RCC 7860 (cell line): ENCODE data around the gene PHF12.

Experiments
- DNase-seq: peaks from one replicate; pipeline ENCODE4 v3.0.0-alpha.2; 2015; ENCODE audit warnings: low spot score
- FAIRE-seq: peaks from 2 replicates; lab custom pipeline; 2012; peaks lifted over from hg19 to GRCh38; lab: Jason Lieb, UNC

PHF12 gene

DNA sequence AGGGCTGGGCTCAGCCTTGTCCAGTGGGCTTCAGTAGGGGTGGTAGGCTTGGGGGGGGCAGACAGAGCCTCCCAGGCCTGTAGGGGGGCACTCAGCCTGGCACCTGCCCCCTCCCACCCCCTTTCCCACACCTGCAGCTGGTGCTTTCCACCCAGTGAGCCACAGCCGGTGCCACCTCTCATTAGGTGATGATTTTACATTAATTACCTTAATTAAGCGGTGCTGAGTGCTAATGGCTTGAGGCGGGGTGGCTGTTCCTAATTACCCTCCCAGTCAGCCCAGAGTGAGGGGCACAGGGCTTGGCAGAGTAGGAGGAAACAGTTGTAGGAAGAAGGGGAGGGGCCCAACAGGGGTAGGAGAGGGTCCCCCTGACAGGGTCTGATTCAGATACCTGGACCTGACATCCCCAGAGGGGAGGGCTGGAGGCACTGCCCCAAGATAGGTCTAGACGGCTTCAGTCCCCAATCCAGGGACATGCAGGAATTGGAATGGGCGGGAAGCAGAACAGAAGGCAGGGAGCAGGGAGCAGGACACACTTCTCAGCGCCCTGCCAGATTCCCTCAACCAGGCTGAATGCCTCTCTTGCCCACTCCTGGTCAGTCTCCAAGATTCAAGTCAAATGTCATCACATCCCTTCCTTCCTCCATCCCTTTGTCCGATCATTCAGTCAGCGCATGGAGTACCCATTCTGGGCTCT is 26.5 kb upstream of the PHF12 start:
- no peak for DNase-seq
- FAIRE-seq, result no peak

DNA sequence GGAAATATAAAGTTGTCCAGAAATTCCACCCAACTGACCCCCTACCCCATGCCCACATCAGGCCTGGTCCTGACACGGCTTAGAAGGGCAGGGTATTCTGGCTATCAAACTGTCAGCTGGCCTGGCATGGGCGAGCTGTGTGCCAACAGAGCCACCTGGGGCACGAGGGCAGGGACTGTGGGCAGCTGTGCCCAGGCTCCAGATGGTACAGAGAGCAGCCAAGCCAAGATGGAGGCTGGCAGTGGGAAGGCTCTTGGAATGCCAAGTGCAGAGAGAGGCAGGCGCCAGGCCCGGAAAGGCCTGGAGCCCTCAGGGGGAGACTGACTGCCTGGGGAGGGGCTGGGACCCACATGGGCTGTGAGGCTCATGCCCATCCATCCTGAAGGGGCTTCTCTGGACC is 24.3 kb upstream of the PHF12 start:
- FAIRE-seq (no peak), DNase-seq (no peak)

DNA sequence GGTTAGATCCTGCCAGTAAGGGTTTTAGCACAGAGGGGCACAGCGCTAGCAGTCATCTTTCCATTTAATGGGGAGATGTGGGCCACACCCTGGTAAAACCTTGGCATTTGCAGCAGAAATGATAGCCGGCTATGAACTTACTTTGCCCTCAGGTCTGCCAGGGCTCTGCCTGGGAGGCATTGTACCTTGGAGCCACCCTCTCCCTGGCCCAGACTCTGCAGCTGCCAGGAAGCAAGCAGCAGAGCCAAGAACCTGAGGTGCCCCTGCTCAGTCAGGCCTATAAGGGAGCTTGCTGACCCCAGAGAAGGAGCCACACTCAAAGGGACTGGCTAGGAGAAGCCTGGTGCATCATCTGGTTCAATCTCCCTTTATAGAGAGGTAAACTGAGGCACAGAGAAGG is 23.7 kb upstream of the PHF12 start:
- no peak for FAIRE-seq
- DNase-seq, result no peak

DNA sequence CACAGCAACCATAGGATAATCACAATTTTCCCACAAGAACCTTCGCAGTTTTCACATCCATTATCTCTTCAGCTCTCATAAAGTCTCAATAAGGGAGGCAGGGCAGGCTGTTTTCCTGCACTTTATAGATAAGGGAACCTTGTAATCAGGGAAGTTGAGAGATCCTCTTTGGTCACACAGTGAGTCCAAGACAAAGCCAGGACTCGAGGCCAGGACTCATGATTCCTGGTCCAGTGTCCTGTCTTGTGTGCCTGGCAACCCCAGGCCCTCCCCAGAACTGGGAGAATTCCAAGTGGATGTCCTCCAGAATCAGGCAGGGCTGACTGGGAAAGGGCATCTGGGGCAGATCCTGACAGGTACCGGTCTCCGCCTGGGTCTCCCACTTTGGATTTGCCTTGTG is 23.1 kb upstream of the PHF12 start:
- DNase-seq (no peak), FAIRE-seq (no peak)

DNA sequence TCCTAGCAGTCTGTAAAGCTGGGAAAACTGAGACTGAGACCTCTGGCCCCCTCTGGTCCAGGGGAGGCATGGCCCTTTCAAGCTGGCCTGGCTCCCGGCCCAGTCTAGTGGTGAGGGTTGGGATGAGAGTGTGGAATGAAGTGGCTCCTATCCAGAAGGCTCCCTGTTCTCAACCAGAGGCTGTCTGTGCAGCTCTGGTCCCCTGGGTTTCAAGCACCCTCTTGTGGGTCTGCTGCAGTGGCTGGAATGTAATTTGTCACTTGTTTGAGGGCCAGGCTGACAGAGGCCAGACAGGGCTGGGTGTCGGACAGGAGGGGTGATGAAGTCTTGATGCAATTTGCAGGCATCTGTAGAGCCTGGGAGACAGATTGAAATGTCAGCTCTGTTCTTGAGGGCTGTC is 22.1 kb upstream of the PHF12 start:
- no peak for DNase-seq
- no peak for FAIRE-seq

DNA sequence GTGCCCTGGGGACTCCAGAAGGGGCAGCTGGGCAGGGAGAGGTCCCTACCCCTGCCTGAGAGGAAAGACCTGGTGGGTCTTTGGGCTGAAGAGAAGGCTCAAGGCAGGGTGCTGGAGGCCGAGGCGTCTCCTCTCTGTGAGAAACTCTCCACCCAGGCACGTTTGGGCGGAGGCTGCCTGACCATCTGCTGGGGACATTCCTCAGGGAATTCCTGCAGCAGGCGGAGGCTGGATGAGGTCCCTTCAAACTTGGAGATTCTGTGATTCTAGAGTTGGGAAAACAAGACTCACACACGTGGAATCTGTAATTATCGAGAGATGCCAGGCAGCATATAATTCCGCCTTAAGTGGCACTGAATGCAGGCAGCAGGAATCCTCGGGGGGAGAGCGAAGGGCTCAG is 21.1 kb upstream of the PHF12 start:
- no peak for DNase-seq
- no peak for FAIRE-seq

DNA sequence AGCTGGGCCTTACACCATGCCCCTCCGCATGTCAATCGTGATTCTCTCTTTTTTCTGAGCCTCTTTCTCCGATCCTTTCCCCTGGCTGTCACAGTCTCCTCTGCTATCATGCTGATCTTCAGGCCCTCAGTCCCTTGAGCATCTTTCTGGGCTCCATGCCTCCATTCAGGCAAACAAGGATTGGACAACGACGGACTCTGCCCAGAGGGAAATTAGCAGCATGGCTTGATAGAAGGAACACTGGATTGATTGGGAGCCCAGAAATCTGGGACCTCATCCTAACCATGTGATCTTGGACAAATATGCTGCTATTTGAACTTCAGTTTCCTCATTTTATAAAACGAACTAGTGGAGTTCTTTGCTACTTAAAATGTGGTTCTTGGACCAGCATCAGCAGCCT is 19.6 kb upstream of the PHF12 start:
- DNase-seq, result no peak
- no peak for FAIRE-seq

DNA sequence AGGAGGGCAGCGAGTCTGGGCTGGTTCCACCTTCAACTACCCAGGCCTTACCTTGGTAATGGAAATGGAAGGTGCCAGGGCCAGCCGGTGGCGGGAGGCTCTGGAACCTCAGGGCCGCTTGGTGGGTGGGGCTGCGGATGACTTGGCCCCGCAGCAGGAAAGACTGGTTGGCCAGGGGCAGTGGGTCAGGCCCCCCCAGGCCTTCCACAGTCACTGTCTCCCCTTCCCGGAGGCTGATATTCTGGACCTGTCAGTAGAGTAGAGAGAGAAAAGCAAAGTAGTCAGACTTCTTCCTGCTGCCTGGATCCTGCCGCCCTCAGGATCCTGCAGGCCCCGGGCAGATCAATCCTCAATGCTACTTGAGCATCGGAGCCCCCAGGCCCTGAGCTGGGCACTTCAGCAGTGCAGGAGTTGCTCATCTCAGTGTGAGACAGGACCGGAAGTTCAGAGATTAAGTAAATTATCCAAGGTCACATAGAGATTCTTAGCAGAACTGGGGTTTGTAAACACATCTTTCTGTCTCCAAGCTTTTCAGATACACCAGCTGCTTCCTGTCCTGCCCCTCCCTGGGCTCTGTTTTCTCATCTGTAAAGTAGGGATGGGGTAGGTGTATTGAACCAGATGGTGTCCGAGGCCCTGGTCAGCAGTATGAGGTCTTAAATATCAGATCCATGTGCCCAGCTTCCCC is 18.5 kb upstream of the PHF12 start:
- FAIRE-seq, result no peak
- DNase-seq, result no peak

DNA sequence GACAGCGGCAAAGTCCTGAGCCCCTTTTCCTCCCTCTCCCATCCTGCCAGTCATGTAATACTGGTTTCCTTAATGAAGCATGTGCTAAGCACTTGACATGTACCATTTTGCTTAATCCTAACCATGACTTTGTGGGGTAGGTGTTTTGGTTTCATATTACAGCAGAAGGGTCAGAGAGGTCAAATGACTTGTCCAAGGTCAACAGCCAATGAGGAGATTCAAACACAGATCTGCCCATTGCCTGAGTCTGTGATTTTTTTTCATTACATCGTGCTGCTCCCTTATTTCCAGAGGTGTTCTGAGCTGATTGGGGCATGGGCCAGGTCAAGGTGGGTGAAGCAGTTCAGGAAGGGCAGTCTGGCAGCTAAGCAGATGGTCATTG is 17.6 kb upstream of the PHF12 start:
- DNase-seq (no peak), FAIRE-seq (no peak)

DNA sequence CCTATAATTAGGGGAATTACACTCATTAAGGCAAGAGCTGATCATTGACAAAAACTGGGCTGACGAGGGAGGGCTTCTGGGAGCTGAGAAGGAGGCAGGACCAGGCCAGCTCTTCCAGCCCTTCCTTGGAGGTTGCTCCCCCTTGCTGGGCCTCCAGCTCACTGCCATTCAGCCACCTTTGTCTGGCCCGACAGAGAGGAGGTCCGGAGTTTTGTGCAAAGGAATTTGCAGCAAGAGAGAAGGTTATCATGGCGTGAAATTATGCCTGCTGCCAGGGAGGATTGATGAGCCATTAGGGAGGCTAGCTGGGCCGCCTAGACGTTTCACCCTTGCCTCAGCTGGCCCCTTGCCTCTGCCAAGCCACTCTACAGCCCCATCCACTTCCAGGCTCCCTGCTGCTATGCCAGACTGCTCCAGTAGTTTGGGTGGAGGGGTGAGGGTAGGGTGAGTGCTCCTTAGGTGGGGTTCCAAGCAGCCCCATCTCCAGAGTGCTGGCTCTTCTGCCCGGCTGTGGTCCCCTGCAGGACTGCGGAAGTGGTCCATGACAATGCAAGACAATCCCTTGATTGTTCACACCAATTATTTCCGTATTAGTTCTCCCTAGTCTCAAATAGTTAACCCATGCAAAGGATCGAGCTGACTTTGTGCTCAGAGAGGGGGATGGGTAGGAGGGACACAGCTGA is 17.1 kb upstream of the PHF12 start:
- no peak for FAIRE-seq
- DNase-seq, result no peak

DNA sequence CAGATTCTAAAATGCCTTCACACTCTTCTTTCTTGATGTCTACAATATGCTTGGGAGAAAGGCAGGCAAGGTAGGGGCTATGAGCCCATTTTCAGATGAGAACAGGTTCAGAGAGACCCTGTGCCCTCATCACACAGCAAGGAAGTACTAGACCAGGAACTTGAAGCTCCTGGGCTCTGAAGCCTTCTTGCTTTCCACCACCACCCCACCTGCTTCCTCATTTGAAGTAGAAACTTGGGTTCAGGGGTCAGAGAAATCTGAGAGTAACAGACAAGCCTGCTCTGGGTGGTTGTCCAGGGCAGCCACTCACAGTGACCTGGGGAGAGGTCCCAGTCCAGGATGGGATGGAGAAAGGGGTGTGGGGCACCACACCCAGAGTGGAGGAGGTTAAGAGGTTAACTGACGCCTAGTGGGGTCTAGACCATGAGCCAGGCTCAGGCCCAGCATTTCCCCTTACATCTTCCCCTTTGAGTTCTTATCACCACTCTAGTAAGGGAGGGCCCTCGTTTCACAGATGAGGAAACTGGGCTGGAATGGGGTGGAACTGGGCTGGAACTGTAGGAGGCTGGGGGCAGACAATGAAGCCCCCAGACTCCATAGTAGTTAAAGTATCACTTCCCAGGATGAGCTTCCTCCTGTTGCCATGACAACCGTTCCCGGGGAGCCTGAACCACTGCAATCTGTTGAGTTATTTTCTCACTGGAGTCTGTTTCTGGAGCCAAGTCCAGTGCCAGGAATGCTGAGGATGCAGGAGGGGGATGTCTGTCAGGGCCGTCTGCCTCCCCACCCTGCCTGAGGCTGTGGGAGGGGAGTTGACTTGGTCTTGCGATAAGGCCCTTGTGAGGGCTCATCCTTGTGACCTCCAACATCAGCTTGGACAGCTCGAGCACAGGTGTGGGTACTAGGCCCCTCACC is 16.2 kb upstream of the PHF12 start:
- DNase-seq (no peak), FAIRE-seq (no peak)

DNA sequence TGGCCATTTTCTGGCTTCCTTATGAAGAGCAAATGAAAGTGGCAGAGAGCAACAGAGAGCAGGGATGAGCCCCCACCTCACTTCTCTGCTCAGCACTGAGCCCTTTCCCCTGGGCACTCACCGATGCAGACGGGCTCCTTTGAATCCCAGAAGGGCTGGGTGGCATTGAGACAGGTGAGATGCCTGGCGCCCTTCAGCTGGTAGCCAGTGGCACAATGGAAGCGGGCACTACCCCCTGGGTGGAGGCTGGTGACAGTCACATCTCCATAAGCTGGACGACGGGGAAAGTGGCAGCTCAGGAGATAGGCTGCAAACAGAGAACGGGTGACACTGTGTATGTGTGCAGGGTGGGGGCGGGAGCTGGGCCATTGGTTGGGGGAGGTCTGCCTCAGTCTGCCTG is 12.5 kb upstream of the PHF12 start:
- FAIRE-seq (no peak), DNase-seq (no peak)

DNA sequence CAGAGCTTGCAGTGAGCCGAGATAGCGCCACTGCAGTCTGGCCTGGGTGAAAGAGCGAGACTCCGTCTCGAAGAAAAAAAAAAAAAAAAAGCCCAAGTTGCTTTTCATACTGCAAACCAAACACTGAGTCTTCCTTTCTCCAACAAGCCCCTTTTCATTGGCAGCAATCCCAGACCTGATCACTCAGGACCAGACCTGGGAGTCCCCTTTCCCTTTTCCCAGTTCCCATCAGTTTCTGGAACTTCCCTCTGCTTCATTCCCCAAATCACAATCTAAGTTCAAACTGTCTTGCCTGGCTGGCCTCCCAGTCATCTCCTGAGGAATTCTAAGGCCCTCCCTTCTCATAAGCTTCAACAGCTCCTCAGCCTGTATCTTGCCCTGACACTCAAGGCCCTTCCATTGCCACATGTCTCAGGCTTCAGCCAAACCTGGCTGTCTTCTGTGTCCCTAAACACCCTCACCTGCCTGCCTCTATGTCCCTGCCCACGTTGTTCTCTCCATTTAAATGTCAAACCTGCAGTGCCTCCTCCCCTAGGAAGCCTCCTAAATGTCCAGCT is 11.8 kb upstream of the PHF12 start:
- no peak for DNase-seq
- no peak for FAIRE-seq

DNA sequence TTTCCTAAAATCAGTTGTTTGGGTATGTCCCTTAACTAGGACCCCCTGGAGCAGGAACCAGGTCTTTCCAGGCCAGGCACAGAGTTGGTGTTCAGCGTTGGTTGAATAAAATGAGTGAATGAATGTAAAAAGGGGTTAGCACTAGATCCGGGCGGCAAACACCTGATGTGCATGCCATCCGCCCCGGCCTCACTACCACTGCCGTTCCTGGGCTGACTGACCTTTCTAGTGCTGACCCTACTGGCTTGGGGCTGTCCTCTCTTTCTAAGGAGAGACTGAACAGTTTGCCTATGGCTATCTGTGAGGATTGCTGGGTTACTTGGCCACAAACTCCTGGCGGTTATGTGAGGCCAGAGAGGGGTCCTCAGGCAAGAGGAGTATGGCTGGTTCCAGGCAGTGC is 10.1 kb upstream of the PHF12 start:
- FAIRE-seq, result no peak
- DNase-seq, result no peak

DNA sequence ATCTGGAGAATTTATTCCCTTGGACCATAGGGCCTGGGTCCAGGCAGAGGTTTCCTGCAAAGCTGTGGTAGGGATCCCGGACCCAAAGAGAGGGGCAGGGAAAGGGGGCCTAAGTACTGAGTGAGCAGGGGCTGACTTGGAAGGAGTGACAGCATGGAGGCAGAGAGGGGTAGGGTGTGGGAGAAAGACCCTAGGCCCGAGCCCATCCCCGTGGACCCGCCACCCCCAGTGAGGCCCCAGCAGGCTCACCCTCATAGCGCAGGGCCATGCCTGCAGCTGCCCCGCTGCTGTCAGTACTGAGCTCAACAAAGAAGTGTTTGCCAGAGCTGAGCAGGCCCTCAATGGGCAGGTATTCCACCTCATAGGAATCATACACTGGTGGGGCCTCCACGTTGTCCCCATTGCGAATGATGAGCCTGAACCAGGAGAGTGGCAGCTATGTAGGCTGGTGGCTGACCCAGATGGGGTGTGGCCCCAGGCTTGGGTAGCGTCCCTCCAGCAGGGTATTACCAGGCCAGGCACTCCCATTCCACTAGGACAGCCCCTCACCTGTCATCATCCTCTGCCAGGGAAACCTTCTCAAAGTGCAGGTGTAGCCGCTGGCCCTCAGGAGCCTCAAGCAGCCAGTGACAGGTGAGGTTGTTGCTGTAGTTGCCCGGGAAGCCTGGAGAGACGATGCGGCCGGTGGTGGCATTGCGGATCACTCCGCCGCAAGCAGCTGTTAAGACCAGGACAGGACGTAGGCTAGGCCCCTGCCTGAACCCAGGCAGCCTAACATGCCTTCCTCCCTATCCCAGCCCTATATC is 9.1 kb upstream of the PHF12 start:
- FAIRE-seq (no peak), DNase-seq (no peak)

DNA sequence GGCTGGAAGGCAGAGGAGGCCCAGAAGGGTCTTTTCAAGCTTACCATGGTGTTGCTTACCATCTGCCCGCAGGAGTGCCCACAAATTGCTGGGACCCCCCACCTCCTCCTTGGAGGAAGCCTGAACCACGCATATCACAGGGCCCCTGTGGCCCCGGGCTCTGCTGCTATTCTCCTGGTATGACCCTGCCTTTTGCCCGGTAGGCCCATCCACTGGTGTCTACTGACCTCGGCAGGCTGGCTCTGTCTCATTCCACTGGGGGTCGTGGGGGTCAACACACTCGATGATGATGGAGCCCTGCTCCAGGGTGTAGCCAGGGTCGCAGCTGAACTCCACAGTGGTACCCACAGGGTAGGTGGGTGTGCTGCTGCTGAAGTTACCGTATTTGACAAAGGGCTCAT is 8.2 kb upstream of the PHF12 start:
- no peak for DNase-seq

DNA sequence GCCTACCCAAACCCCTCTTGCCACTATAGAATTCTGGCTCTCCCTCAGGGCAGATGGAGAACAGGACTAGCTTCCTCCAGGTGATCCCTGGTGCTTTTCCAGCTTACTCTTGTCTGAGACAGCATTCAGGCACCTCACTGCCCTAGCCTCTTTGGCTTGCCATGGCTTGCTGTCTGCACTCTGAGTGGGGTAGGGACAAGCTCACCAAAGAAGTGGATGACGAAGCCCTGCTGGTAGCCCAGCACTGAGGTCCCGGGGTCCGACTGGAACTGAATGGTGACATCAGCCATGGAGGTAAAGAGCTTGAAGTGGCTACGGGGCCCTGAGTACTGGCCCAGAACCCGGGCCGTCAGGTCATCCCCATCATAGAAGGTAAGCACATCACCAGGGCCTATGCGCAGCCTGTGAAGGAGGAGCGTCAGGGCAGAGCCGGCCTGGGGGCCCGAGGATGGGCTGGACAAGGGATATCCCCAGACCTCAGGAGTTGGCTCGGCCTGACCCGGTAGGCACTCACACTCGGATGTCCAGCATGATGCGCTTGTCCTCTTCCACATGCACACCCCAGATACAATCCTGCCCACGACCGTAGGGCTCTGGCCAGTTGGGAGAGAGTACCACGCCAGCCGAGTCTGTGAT is 7.6 kb upstream of the PHF12 start:
- FAIRE-seq (no peak), DNase-seq (no peak)

More for the DNA sequence above, 8.2 kb upstream of the PHF12 start:
- FAIRE-seq, result no peak

DNA sequence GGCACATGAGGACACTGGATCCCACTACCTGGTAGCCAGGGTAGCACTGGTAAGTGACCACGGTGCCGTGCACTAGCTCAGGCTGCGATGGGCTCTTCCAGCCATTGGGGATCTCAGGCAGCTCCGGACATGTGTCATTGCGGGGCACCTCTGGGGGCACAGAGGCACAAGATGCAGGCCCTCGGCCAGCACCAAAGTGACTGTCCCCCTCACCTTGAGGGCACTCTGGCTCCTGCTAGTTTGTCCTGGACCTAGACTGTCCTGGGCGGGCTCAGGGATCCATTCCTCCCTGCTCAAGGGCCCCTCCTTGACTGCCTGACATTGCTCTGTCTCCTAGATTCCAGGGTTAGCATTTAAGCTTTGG is 6.7 kb upstream of the PHF12 start:
- FAIRE-seq (no peak), DNase-seq (no peak)

DNA sequence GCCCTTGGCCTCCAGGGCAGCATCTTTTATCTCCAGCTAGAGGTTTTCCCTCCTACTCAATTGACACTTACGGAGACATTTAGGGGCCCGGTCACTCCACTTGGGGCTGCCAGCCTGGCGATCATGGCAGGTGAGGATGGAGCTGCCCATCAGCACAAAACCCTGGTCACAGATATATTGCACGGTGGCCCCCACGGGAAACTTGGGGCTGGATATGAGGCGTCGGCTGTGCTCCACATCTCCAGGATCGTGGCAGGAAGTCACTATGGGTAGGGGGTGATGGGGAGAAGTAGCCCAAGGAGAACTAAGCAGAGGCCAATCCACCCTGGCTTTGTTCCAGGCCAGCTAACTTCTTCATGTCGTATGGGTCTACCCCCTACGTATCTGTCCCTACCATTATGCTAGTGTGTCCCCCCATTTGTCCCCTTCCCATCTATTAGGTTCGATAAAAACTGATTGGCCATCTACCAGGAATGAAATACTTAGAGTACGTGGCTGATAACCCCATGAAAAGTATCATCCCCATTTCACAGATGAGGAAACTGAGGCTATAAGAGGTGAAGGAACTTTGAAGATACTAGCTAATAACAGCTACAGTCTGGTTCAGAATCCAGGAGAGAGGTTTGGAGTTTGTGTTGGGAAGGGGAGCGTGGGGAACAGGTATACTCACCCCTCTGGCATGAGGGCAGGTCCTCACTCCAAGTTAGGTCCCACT is 6.1 kb upstream of the PHF12 start:
- no peak for FAIRE-seq
- DNase-seq, result no peak
